Stimulated activated CD4-positive, alpha-beta T cell treated with anti-CD3 and anti-CD28 coated beads, Interleukin-1b, Interleukin-23, amount 100 ng/mL, for 48 hours (primary cell): Measurements from ENCODE around the gene F7.

Experiments
- DNase-seq: peaks from one replicate; pipeline ENCODE4 v3.0.0-alpha.2; 2020

F7 gene

GRCh38 chr13:113141601-113141970 is 36.0 kb downstream of the F7 start:
- DNase-seq = no peak

- DNase-seq = no peak
Observed at GRCh38 chr13:113142876-113143275, 37.3 kb downstream of the F7 start.

- DNase-seq = no peak
Observed at GRCh38 chr13:113143466-113144254, 38.1 kb downstream of the F7 start.

GRCh38 chr13:113144255-113144629 is 38.7 kb downstream of the F7 start:
- DNase-seq = no peak

- DNase-seq = peak; percentile 82
Observed at GRCh38 chr13:113145496-113145895, 39.9 kb downstream of the F7 start.

- DNase-seq = no peak
Observed at GRCh38 chr13:113145911-113146598, 40.5 kb downstream of the F7 start.

- no peak for DNase-seq
Observed at GRCh38 chr13:113146750-113147149, 41.2 kb downstream of the F7 start.

GRCh38 chr13:113147206-113147605 is 41.6 kb downstream of the F7 start:
- DNase-seq = no peak

GRCh38 chr13:113148407-113148806 is 42.8 kb downstream of the F7 start:
- no peak for DNase-seq

- DNase-seq = no peak
Observed at GRCh38 chr13:113148940-113149503, 43.4 kb downstream of the F7 start.

- no peak for DNase-seq
Observed at GRCh38 chr13:113149711-113150549, 44.3 kb downstream of the F7 start.

- DNase-seq = no peak
Observed at GRCh38 chr13:113150550-113151365, 45.2 kb downstream of the F7 start.

GRCh38 chr13:113151745-113152690 is 46.4 kb downstream of the F7 start:
- DNase-seq = no peak

- DNase-seq = no peak
Observed at GRCh38 chr13:113152691-113152983, 47.0 kb downstream of the F7 start.

GRCh38 chr13:113152984-113153809 is 47.6 kb downstream of the F7 start:
- no peak for DNase-seq

GRCh38 chr13:113153810-113154748 is 48.5 kb downstream of the F7 start:
- peak; percentile 67 for DNase-seq

- no peak for DNase-seq
Observed at GRCh38 chr13:113155201-113155600, 49.6 kb downstream of the F7 start.

GRCh38 chr13:113155982-113156655 is 50.5 kb downstream of the F7 start:
- DNase-seq = no peak
